Measurements from ENCODE around the gene AP5S1.
"Not testable (repeated sequence)": the region's sequence is repeated elsewhere in the genome, so short reads cannot be mapped to it uniquely, and the experiment has no call there.

Gene AP5S1

GRCh38 chr20:3794168-3794567 is 26.2 kb upstream of the AP5S1 start:
- DNase-seq (ENCODE audit: low read depth), result not testable (repeated sequence)

GRCh38 chr20:3794701-3795420 is 25.5 kb upstream of the AP5S1 start:
- DNase-seq (ENCODE audit: low read depth), result no peak

DNA sequence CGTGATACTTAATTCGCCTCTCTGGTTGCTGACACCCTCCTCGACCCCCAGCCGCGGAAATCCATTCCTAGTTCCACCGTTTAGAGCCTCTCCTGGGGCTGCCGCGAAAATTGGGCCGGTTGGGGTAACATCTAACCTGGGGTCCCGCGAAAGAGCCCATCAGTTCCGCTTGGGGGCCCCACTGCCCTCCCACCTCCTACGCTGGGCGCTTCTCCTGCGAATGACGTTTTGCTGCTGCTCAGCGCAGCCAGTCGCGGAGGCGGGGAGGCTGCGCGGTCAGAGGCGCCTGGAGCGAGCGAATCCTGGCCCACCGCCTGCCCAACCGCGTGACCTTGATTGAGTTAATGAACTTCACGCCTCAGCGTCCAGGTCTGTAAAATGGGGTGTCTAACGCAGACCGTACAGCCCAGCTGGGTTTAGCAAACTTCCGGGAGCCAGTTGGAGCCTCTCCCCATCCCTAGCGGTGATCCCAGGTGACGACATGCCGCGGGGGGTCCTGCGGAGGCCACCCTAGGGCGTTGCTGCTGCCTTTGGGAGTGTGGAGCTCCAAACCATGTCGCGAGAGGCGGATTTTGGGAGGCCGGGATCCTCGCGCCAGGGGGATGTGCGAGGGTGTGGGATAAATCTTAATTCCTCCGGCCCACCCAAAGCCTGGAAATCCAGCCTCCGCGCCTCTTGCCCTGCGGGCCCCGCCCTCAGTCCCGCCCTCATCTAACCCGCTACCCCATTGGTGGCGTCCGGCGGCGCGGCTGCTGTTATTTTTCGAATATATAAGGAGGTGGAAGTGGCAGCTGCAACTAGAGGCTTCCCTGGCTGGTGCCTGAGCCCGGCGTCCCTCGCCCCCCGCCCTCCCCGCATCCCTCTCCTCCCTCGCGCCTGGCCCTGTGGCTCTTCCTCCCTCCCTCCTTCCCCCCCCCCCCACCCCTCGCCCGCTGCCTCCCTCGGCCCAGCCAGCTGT is 24.6 kb upstream of the AP5S1 start, which contains the start of gene CDC25B:
CDC25B (plus strand) TSS at position 800 of the 958 bp plus-strand sequence. CDS start 222 bp downstream, outside the sequence.
- DNase-seq (ENCODE audit: low read depth), result peak; percentile 86

- DNase-seq (ENCODE audit: low read depth), result no peak
Observed at GRCh38 chr20:3796477-3797225, 23.7 kb upstream of the AP5S1 start.

- no peak for DNase-seq (ENCODE audit: low read depth)
Observed at GRCh38 chr20:3797226-3797545, 23.2 kb upstream of the AP5S1 start.

DNA sequence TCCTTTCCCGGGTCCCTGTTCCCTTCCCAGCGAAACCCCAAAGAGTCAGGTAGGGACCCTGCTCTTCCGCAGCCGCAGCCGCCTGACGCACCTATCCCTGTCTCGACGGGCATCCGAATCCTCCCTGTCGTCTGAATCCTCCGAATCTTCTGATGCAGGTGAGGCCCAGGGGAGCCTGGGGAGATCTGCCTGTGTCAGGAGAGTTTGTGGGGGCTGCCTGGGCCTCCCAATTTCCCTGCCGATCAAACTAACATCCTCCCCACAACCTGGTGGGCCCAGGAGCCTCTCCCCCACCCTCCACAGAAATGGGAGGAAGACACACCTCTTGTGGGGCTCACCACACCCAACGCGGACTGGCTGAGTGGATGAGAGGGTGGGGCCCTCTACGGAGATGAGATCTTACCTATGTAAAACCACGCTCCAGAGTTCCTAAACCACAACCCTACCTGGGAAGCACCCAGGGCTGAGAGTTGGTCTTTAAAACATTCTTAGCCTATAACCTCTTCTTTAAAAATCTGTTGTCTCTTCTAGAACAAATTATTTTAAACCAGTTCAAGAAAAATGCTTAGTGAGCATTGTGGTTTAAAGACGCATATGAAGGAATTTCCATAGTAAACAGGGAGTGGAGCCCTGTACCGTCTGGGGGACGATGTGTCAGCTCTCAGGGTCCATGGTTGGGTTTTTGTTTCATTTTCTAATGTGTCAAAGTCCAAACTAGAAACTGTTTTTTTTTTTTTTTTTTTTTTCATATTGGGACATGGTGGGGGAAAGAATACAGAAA is 22.6 kb upstream of the AP5S1 start:
- no peak for DNase-seq (ENCODE audit: low read depth)

DNA sequence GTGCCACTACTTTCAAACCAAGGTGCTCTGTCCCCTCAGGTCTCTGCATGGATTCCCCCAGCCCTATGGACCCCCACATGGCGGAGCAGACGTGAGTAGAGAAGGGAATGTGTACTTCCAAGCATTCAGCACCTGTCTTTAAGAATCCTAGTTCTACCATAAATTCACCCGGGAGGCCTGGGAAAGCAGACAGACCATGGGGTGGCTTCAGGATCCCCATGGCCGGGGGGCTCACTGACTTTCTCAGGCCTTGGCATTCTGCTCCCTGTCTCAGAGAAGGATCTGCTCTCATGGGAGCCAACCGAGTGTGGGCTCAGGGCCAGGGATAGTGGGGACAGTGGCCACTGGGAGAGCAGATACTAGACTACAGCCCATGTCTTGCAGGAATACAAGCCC is 22.0 kb upstream of the AP5S1 start:
- DNase-seq (ENCODE audit: low read depth), result no peak

DNA sequence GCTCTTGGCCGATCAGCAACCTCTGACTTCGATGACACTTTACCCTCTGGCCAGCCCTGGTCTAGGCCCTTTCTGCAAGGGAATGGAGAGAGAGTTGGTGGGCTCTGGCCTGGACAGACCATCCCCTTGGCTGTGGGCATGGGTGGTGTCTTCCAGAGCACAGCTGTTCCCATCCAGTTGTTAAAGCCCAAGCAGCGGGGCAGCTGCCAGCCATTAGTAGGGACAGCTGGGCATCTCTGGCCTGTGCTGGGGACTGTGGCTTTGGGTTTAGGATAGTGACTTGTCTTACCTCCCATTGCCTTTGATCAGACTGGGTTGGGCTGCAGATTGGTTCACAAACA is 21.5 kb upstream of the AP5S1 start:
- DNase-seq (ENCODE audit: low read depth), result no peak

- no peak for DNase-seq (ENCODE audit: low read depth)
Observed at GRCh38 chr20:3800256-3800877, 20.0 kb upstream of the AP5S1 start.

GRCh38 chr20:3800878-3801260 is 19.5 kb upstream of the AP5S1 start:
- no peak for DNase-seq (ENCODE audit: low read depth)

DNA sequence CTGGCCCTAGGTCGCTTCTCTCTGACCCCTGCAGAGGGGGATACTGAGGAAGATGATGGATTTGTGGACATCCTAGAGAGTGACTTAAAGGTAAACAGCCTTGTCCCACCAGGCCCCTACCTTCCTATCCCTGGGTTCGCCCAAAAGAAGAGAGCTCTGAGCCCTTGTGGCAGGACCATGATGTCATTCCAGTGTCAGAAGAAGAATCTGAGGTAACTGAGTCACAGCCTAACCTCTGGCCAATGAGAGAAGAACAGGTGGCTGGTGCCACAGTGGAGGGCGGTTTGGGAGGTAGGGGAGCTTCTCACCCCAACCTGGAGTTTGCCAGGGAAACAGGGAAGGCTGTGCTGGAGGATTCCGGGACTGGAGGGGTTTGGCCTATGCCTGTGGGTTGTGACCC is 19.0 kb upstream of the AP5S1 start:
- DNase-seq (ENCODE audit: low read depth), result no peak

- DNase-seq (ENCODE audit: low read depth), result no peak
Observed at GRCh38 chr20:3801846-3802245, 18.5 kb upstream of the AP5S1 start.

DNA sequence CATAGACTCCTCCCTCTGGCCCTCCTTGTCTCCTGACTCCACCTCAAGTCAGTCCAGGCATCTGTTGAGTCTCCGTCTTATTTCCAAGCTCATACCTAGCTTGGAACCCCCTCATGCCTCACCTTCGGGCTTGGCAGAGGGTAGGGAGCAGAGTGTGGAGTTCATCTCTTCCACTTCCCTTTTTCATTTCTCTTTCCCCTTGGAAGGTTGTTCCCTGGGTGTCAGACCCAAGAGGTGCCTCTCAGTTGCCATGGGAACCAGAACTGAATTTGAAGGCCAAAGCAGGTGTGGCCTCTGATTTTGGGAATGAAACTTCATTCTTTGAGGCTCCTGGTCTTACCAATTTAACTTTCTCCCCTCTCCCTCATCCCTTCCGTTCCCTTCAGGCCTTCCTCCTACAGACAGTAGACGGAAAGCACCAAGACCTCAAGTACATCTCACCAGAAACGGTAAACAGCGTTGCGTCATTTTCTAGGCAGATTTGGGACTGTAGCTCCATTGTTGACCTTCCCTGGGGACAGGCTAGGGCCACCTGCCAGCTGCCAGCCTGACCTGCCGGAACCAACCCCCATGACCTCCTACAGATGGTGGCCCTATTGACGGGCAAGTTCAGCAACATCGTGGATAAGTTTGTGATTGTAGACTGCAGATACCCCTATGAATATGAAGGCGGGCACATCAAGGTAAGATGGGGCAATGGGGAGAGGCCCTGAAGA is 17.7 kb upstream of the AP5S1 start:
- DNase-seq (ENCODE audit: low read depth), result no peak

DNA sequence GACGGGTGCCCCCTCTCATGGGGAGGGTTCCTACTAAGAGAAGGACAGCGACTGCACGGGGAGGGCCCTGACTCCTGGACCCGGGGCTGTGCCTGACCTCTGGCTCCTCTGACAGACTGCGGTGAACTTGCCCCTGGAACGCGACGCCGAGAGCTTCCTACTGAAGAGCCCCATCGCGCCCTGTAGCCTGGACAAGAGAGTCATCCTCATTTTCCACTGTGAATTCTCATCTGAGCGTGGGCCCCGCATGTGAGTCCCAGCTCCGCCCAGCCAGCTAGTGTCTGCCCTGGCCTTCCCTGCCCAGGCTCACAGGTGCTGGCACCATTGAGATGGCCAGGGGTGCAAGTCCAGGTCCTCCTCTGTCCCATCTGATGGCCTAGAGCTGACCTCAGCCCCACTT is 17.1 kb upstream of the AP5S1 start:
- DNase-seq (ENCODE audit: low read depth), result no peak

DNA sequence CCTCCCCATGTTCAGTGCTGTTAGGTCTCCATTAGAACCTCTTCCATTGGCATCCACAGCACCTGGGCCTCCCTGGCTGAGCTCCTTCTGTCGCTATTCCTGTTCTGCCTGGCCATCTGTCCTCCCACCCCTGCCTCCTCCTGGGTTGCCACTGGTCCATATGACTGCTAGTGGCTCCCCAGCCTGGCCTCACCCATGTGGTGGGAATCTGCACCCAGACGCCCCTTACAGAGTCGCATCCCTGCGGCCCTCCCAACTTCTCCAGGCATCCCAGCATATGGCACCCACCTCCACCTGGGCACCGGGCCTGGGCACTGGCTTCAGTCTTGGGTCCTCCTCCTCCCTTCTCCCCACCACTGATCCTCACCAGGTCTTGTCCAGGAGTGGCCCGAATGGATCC is 16.5 kb upstream of the AP5S1 start:
- DNase-seq (ENCODE audit: low read depth), result no peak

- DNase-seq (ENCODE audit: low read depth), result no peak
Observed at GRCh38 chr20:3804254-3804751, 16.0 kb upstream of the AP5S1 start.

DNA sequence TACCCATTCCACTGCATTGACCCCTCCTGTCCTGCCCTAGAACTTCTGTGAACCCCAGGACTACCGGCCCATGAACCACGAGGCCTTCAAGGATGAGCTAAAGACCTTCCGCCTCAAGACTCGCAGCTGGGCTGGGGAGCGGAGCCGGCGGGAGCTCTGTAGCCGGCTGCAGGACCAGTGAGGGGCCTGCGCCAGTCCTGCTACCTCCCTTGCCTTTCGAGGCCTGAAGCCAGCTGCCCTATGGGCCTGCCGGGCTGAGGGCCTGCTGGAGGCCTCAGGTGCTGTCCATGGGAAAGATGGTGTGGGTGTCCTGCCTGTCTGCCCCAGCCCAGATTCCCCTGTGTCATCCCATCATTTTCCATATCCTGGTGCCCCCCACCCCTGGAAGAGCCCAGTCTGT is 15.6 kb upstream of the AP5S1 start:
- no peak for DNase-seq (ENCODE audit: low read depth)

DNA sequence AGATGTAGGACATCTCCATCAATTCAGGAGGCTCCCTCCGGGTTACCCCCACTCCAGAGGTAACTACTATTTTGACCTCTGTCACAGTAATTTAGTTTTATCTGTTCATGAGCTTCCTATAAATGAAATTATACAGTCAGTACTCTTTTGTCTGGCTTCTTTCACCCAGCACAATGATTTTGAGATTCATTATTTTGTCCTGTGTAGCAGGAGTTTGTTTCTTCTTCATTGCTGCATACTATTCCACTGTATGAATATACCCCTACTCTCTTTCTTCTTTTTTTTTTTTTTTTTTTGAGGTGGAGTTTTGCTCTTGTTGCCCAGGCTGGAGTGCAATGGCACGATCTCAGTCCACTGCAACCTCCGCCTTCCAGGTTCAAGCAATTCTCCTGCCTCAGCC is 11.8 kb upstream of the AP5S1 start:
- DNase-seq (ENCODE audit: low read depth), result no peak

GRCh38 chr20:3811467-3812258 is 8.7 kb upstream of the AP5S1 start:
- peak; percentile 96 for DNase-seq (ENCODE audit: low read depth)

DNA sequence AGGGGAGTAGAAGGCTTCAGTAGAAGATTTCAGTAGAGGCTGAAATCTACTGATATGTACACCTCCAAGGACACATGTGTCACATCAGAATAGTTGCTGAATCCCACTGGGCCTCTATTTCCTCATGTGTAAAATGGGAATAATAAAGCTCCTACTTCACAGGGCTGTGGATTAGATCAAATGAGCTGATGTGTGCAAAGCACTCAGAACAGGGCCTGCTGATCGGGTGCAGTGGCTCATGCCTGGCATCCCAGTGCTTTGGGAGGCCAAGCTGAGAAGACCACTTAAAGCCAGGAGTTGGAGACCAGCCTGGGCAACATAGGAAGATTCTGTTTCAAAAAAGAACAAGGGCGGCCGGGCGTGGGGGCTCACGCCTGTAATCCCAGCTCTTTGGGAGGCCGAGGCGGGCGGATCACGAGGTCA is 8.1 kb upstream of the AP5S1 start:
- DNase-seq (ENCODE audit: low read depth), result no peak
